GM12878 (cell line): ENCODE data around the gene PDLIM4. TPM values are rescaled to one million over a fixed set of nuclear protein-coding genes. Genes with fewer than 3 reads are reported as not detected.

Source experiments
- ATAC-seq: fragments of 200-7000 bp; cut with Tn5 transposase; 3 replicates; pipeline ENCODE4 v1.9.1; 2020; ENCODE audit warnings: mild to moderate bottlenecking, moderate library complexity
- BruUV-seq: library from RNA; stranded (reverse); fragments of 400-500 nt; replicated peaks from 2 replicates; lab custom pipeline; 2021; lab: Mats Ljungman, UMichigan
- CTCF ChIA-PET: fragments of 300-600 bp; sonication (Branson Sonifier 250); formaldehyde crosslinking; extraction: SDS; loops from one replicate; lab custom pipeline; 2021; ENCODE audit warnings: inconsistent platforms; lab: Yijun Ruan, JAX
- POLR2A ChIA-PET: fragments of 350-600 bp; formaldehyde crosslinking; extraction: SDS; loops from one replicate; lab custom pipeline; 2021; ENCODE audit warnings: inconsistent platforms; lab: Charles Lee
- RAD21 ChIA-PET: fragments of 300-600 bp; sonication (Branson Sonifier 250); formaldehyde crosslinking; loops from one replicate; lab custom pipeline; 2023; ENCODE audit warnings: antibody characterized with exemption; ENCODE audit not compliant: unreplicated experiment; lab: Charles Lee
- SMC1A ChIA-PET: fragments of 300-600 bp; sonication (Branson Sonifier 250); formaldehyde crosslinking; loops from one replicate; lab custom pipeline; 2023; ENCODE audit not compliant: unreplicated experiment, uncharacterized antibody; lab: Charles Lee
- DNase-seq: peaks from one replicate; pipeline ENCODE4 v3.0.0-alpha.2; 2011; ENCODE audit warnings: low read depth, low spot score
- FAIRE-seq: peaks from 3 replicates; lab custom pipeline; 2011; peaks lifted over from hg19 to GRCh38; lab: Jason Lieb, UNC
- H2AFZ ChIP-seq: 2 replicates; pipeline ENCODE4 v1.6.0; 2011; ENCODE audit warnings: low read depth, low read length, control low read depth; ENCODE audit not compliant: control insufficient read depth
- H3K27ac ChIP-seq: 2 replicates; pipeline ENCODE4 v1.5.1; 2011; ENCODE audit warnings: control low read depth; ENCODE audit not compliant: control insufficient read depth, insufficient read depth
- H3K27me3 ChIP-seq, 2 experiments: replicated peaks in 1 of 2; 2 replicates each; pipeline versions ENCODE4 v1.6.0 to v1.6.1; 2011; ENCODE audit warnings: low read length in 1 of 2; ENCODE audit not compliant: control insufficient read depth in 2 of 2, insufficient read depth in 2 of 2
- H3K36me3 ChIP-seq, 2 experiments: 2 replicates each; pipeline ENCODE4 v1.5.1; 2011; ENCODE audit warnings: low read length in 1 of 2; ENCODE audit not compliant: control insufficient read depth in 2 of 2, insufficient read depth in 2 of 2
- H3K4me1 ChIP-seq: 2 replicates; pipeline ENCODE4 v1.6.1; 2011; ENCODE audit warnings: mild to moderate bottlenecking, low read length, moderate library complexity, mixed read lengths; ENCODE audit not compliant: control insufficient read depth, insufficient read depth
- H3K4me2 ChIP-seq: 2 replicates; pipeline ENCODE4 v1.6.0; 2011; ENCODE audit warnings: control low read depth; ENCODE audit not compliant: control insufficient read depth, insufficient read depth
- H3K4me3 ChIP-seq: fragments of 200-600 bp; sonication (generic); 2 replicates; pipeline ENCODE4 v1.5.1; 2016
- H3K79me2 ChIP-seq: 2 replicates; pipeline ENCODE4 v1.6.0; 2011; ENCODE audit warnings: low read length; ENCODE audit not compliant: control insufficient read depth, insufficient read depth
- H3K9ac ChIP-seq: 2 replicates; pipeline ENCODE4 v1.8.0; 2011; ENCODE audit warnings: low read length, control low read depth, mixed read lengths; ENCODE audit not compliant: control insufficient read depth, insufficient read depth
- H3K9me3 ChIP-seq: replicated peaks from 3 replicates; pipeline ENCODE4 v1.5.1; 2011; ENCODE audit warnings: mild to moderate bottlenecking, low read length; ENCODE audit not compliant: control insufficient read depth, insufficient read depth
- H4K20me1 ChIP-seq: 2 replicates; pipeline ENCODE4 v1.6.0; 2011; ENCODE audit not compliant: control insufficient read depth, insufficient read depth
- ATF3 ChIP-seq: IDR thresholded peaks from 2 replicates; pipeline ENCODE4 v1.6.1; 2011; ENCODE audit warnings: low read depth, mild to moderate bottlenecking, low read length, moderate library complexity, borderline replicate concordance; ENCODE audit errors: extremely low read depth
- DPF2 ChIP-seq: fragments of 450-650 bp; IDR thresholded peaks from 2 replicates; pipeline ENCODE4 v1.6.1; 2017; ENCODE audit warnings: mild to moderate bottlenecking
- EED ChIP-seq: sonication (generic); IDR thresholded peaks from 2 replicates; pipeline ENCODE4 v1.6.1; 2016; ENCODE audit warnings: antibody characterized with exemption, low read depth
- MYC ChIP-seq: IDR thresholded peaks from 2 replicates; pipeline ENCODE4 v1.6.1; 2011; ENCODE audit warnings: mild to moderate bottlenecking, low read length, moderate library complexity, inconsistent platforms; ENCODE audit not compliant: insufficient read depth, insufficient replicate concordance, insufficient read length, severe bottlenecking
- NR2C2 ChIP-seq: IDR thresholded peaks from 2 replicates; pipeline ENCODE4 v1.6.1; 2011; ENCODE audit warnings: borderline replicate concordance, low read depth; ENCODE audit not compliant: control insufficient read depth, insufficient read length
- POU2F2 ChIP-seq: IDR thresholded peaks from 3 replicates; pipeline ENCODE4 v1.6.1; 2011; ENCODE audit warnings: low read depth, mild to moderate bottlenecking, low read length, borderline replicate concordance
- WGBS: methylation state at CpG from one replicate; pipeline ENCODE4 v1.1.6; 2016; ENCODE audit warnings: low lambda C conversion rate; ENCODE audit not compliant: insufficient replicate concordance, insufficient coverage; ENCODE audit errors: missing lambda C conversion rate; 5-methylcytosine and 5-hydroxymethylcytosine counted together
- in situ Hi-C: fragments of 300-500 bp; cut with MboI; formaldehyde crosslinking; loops from 9 replicates; pipeline ENCODE4 v1.14.3; 2018; ENCODE audit warnings: mixed read lengths
- intact Hi-C: fragments of 100-400 bp; cut with micrococcal nuclease; formaldehyde crosslinking; loops from one replicate; pipeline ENCODE4 v1.14.2; 2022; ENCODE audit not compliant: unreplicated experiment
- polyA plus RNA-seq, 11 experiments: library from polyadenylated mRNA; depleted of rRNA in 4 of 11; unstranded in 6 of 11; stranded (reverse) in 5 of 11; fragments of >200 nt; fragmentation: Nextera tagmentation in 4 of 11; fragmentation: Illumina TruSeq in 1 of 11; extraction: Ambion mirVana in 4 of 11; extraction: Trizol in 1 of 11; gene quantifications; 1 replicate in 1 of 11; 2 replicates in 10 of 11; pipeline versions ENCODE4 v1.2.1 to v1.2.3, GENCODE V29; 2011 to 2016; ENCODE audit warnings: inconsistent platforms in 2 of 11, missing spikeins in 2 of 11, low read depth in 1 of 11
- total RNA-seq, 4 experiments: library from RNA; depleted of rRNA in 3 of 4; stranded (reverse); fragments of >200 nt in 3 of 4; fragmentation: Illumina TruSeq in 1 of 4; extraction: Trizol in 1 of 4; gene quantifications; 2 replicates each; pipeline versions ENCODE4 v1.2.1 to v1.2.3, GENCODE V29; 2013 to 2021
- TF ChIP-seq, protein P1 (sequence below): fragments of 450-650 bp; formaldehyde crosslinking; IDR thresholded peaks from 2 replicates; pipeline ENCODE4 v1.4.0; 2020; ENCODE audit warnings: mild to moderate bottlenecking, moderate library complexity
- TF ChIP-seq, protein P2 (sequence below): IDR thresholded peaks from 2 replicates; pipeline ENCODE4 v1.6.1; 2012; ENCODE audit warnings: improper control_type of control experiment, low read depth, low read length; ENCODE audit not compliant: insufficient replicate concordance
- TF ChIP-seq, protein P3 (sequence below): IDR thresholded peaks from 2 replicates; pipeline ENCODE4 v1.6.1; 2012; ENCODE audit warnings: mild to moderate bottlenecking, low read depth, low read length

PDLIM4 gene
- total and polyA plus RNA-seq, 10 of the 15 experiments (the other 5 are each of a cell fraction or from before 2014, with no cell fraction given), result 0.13 to 1.7 (median 0.39) TPM; not detected in 3

- H3K36me3 ChIP-seq, result no peaks in the 10 kb centered on the region
- no peak overlapping the region for H3K9ac ChIP-seq
- POLR2A ChIA-PET, result interaction anchor here (0.6 to 2.0 kb wide), 10 partner anchors 9 to 132 kb away, joined by 3 to 9 read pairs (median 3); partner anchors contain the start of genes P4HA2 and SLC22A5
- no peaks in the 10 kb centered on the region for H3K79me2 ChIP-seq
- no peaks in the 10 kb centered on the region for H3K27me3 ChIP-seq
- FAIRE-seq (no peak), ATAC-seq (no peak), DNase-seq (no peak)
- in situ Hi-C loops, result loop anchor here (10.0 kb wide), 1 partner anchor 267 kb away; no protein-coding TSS in a partner anchor
- RAD21 ChIA-PET, result interaction anchor here (0.6 to 3.8 kb wide), 46 partner anchors 9 to 267 kb away, joined by 3 to 42 read pairs (median 5); partner anchors contain the start of genes P4HA2, PDLIM4, SLC22A4 and SLC22A5
- H3K9me3 ChIP-seq, result no peaks in the 10 kb centered on the region
- BruUV-seq, result no TSS peak
- no peak overlapping the region for H3K4me3 ChIP-seq
- 53% methylated on average over 4 of the region's 4 CpGs for WGBS
- CTCF ChIA-PET, result interaction anchor here (0.6 to 5.9 kb wide), 67 partner anchors 8 to 1659 kb away, joined by 3 to 117 read pairs (median 6); partner anchors contain the start of genes CSF2, HSPA4, P4HA2 and PDLIM4
- H4K20me1 ChIP-seq, result no peaks in the 10 kb centered on the region
- SMC1A ChIA-PET, result interaction anchor here (0.6 to 5.3 kb wide), 53 partner anchors 8 to 581 kb away, joined by 3 to 38 read pairs (median 5); partner anchors contain the start of genes P4HA2, PDLIM4, SLC22A4 and SLC22A5
- no peak overlapping the region for H3K4me2 ChIP-seq
- no peak overlapping the region for H3K27ac ChIP-seq
- no peak overlapping the region for H2AFZ ChIP-seq
- no peaks in the 10 kb centered on the region for H3K4me1 ChIP-seq
- intact Hi-C loops, result loop anchor here (1.0 to 5.0 kb wide), 4 partner anchors 31 to 264 kb away; no protein-coding TSS in a partner anchor
- TF ChIP-seq ATF3 (no peak), POU2F2 (no peak), DPF2 (no peak), MYC (no peak), EED (no peak), NR2C2 (no peak)
- TF ChIP-seq, protein P1, sequence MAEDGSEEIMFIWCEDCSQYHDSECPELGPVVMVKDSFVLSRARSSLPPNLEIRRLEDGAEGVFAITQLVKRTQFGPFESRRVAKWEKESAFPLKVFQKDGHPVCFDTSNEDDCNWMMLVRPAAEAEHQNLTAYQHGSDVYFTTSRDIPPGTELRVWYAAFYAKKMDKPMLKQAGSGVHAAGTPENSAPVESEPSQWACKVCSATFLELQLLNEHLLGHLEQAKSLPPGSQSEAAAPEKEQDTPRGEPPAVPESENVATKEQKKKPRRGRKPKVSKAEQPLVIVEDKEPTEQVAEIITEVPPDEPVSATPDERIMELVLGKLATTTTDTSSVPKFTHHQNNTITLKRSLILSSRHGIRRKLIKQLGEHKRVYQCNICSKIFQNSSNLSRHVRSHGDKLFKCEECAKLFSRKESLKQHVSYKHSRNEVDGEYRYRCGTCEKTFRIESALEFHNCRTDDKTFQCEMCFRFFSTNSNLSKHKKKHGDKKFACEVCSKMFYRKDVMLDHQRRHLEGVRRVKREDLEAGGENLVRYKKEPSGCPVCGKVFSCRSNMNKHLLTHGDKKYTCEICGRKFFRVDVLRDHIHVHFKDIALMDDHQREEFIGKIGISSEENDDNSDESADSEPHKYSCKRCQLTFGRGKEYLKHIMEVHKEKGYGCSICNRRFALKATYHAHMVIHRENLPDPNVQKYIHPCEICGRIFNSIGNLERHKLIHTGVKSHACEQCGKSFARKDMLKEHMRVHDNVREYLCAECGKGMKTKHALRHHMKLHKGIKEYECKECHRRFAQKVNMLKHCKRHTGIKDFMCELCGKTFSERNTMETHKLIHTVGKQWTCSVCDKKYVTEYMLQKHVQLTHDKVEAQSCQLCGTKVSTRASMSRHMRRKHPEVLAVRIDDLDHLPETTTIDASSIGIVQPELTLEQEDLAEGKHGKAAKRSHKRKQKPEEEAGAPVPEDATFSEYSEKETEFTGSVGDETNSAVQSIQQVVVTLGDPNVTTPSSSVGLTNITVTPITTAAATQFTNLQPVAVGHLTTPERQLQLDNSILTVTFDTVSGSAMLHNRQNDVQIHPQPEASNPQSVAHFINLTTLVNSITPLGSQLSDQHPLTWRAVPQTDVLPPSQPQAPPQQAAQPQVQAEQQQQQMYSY (CRISPR knock-in tag), result no peak
- TF ChIP-seq, protein P2, sequence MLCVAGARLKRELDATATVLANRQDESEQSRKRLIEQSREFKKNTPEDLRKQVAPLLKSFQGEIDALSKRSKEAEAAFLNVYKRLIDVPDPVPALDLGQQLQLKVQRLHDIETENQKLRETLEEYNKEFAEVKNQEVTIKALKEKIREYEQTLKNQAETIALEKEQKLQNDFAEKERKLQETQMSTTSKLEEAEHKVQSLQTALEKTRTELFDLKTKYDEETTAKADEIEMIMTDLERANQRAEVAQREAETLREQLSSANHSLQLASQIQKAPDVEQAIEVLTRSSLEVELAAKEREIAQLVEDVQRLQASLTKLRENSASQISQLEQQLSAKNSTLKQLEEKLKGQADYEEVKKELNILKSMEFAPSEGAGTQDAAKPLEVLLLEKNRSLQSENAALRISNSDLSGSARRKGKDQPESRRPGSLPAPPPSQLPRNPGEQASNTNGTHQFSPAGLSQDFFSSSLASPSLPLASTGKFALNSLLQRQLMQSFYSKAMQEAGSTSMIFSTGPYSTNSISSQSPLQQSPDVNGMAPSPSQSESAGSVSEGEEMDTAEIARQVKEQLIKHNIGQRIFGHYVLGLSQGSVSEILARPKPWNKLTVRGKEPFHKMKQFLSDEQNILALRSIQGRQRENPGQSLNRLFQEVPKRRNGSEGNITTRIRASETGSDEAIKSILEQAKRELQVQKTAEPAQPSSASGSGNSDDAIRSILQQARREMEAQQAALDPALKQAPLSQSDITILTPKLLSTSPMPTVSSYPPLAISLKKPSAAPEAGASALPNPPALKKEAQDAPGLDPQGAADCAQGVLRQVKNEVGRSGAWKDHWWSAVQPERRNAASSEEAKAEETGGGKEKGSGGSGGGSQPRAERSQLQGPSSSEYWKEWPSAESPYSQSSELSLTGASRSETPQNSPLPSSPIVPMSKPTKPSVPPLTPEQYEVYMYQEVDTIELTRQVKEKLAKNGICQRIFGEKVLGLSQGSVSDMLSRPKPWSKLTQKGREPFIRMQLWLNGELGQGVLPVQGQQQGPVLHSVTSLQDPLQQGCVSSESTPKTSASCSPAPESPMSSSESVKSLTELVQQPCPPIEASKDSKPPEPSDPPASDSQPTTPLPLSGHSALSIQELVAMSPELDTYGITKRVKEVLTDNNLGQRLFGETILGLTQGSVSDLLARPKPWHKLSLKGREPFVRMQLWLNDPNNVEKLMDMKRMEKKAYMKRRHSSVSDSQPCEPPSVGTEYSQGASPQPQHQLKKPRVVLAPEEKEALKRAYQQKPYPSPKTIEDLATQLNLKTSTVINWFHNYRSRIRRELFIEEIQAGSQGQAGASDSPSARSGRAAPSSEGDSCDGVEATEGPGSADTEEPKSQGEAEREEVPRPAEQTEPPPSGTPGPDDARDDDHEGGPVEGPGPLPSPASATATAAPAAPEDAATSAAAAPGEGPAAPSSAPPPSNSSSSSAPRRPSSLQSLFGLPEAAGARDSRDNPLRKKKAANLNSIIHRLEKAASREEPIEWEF, result no peak
- TF ChIP-seq, protein P3, sequence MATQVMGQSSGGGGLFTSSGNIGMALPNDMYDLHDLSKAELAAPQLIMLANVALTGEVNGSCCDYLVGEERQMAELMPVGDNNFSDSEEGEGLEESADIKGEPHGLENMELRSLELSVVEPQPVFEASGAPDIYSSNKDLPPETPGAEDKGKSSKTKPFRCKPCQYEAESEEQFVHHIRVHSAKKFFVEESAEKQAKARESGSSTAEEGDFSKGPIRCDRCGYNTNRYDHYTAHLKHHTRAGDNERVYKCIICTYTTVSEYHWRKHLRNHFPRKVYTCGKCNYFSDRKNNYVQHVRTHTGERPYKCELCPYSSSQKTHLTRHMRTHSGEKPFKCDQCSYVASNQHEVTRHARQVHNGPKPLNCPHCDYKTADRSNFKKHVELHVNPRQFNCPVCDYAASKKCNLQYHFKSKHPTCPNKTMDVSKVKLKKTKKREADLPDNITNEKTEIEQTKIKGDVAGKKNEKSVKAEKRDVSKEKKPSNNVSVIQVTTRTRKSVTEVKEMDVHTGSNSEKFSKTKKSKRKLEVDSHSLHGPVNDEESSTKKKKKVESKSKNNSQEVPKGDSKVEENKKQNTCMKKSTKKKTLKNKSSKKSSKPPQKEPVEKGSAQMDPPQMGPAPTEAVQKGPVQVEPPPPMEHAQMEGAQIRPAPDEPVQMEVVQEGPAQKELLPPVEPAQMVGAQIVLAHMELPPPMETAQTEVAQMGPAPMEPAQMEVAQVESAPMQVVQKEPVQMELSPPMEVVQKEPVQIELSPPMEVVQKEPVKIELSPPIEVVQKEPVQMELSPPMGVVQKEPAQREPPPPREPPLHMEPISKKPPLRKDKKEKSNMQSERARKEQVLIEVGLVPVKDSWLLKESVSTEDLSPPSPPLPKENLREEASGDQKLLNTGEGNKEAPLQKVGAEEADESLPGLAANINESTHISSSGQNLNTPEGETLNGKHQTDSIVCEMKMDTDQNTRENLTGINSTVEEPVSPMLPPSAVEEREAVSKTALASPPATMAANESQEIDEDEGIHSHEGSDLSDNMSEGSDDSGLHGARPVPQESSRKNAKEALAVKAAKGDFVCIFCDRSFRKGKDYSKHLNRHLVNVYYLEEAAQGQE, result no peak
These were observed 19.8 kb upstream of the PDLIM4 start for GRCh38 chr5:132237670-132238069.
